Karpas-422 (cell line): ENCODE measurements around the gene STRIP2. TPM values are rescaled to one million over a fixed set of nuclear protein-coding genes. Genes with fewer than 3 reads are reported as not detected.
"Not testable (repeated sequence)": the region's sequence is repeated elsewhere in the genome, so short reads cannot be mapped to it uniquely, and the experiment has no call there.

ENCODE experiments used
- DNase-seq: peaks from one replicate; pipeline ENCODE4 v3.0.0-alpha.2; 2015
- H2AFZ ChIP-seq: fragments of 200-600 bp; sonication (generic); 2 replicates; pipeline ENCODE4 v1.6.1; 2014; ENCODE audit warnings: antibody characterized with exemption, low read length, mixed read lengths
- H3K27ac ChIP-seq: fragments of 200-600 bp; sonication (generic); 2 replicates; pipeline ENCODE4 v1.5.1; 2014; ENCODE audit warnings: mild to moderate bottlenecking, low read length, moderate library complexity
- H3K27me3 ChIP-seq: fragments of 200-600 bp; sonication (generic); 2 replicates; pipeline ENCODE4 v1.6.1; 2014; ENCODE audit warnings: low read length, mixed read lengths
- H3K36me3 ChIP-seq: fragments of 200-600 bp; sonication (generic); 2 replicates; pipeline ENCODE4 v1.6.1; 2014; ENCODE audit warnings: low read length, mixed read lengths; ENCODE audit not compliant: insufficient read depth
- H3K4me1 ChIP-seq: fragments of 200-600 bp; sonication (generic); 2 replicates; pipeline ENCODE4 v1.6.1; 2014; ENCODE audit warnings: mild to moderate bottlenecking, low read length, mixed read lengths
- H3K4me2 ChIP-seq: fragments of 200-600 bp; sonication (generic); 2 replicates; pipeline ENCODE4 v1.6.1; 2014; ENCODE audit warnings: low read length, low read depth, mild to moderate bottlenecking; ENCODE audit not compliant: poor library complexity, severe bottlenecking
- H3K4me3 ChIP-seq: fragments of 200-600 bp; sonication (generic); 2 replicates; pipeline ENCODE4 v1.5.1; 2014; ENCODE audit warnings: mild to moderate bottlenecking, antibody characterized with exemption, low read length, mixed read lengths
- H3K79me2 ChIP-seq: fragments of 200-600 bp; sonication (generic); 2 replicates; pipeline ENCODE4 v1.6.1; 2014; ENCODE audit warnings: mild to moderate bottlenecking, low read length, mixed read lengths
- H3K9ac ChIP-seq: fragments of 200-600 bp; sonication (generic); 2 replicates; pipeline ENCODE4 v1.6.0; 2014; ENCODE audit warnings: low read length
- H3K9me2 ChIP-seq: fragments of 200-600 bp; sonication (generic), shearing (Covaris generic); replicated peaks from 2 replicates; pipeline ENCODE4 v1.6.0; 2014; ENCODE audit warnings: mild to moderate bottlenecking, low read length, moderate library complexity; ENCODE audit not compliant: insufficient read depth
- H3K9me3 ChIP-seq: fragments of 300-700, 200-600 bp; sonication (generic); 2 replicates; pipeline ENCODE4 v1.6.1; 2014; ENCODE audit warnings: low read length, mixed read lengths
- H4K20me1 ChIP-seq: fragments of 200-600 bp; sonication (generic); 2 replicates; pipeline ENCODE4 v1.6.1; 2014; ENCODE audit warnings: mild to moderate bottlenecking, antibody characterized with exemption, low read length, low read depth; ENCODE audit not compliant: insufficient read depth
- total RNA-seq: library from RNA; depleted of rRNA; stranded (reverse); fragments of >200 nt; shearing (Covaris generic); gene quantifications from 2 replicates; pipeline ENCODE4 v1.2.3, GENCODE V29; 2014; ENCODE audit warnings: low replicate concordance

Gene STRIP2
- total RNA-seq, 1 experiment from 2014 or later: 0.15 TPM

- Histone ChIP-seq H2AFZ (no peak overlapping the region), H3K4me3 (no peak overlapping the region), H3K27me3 (no peaks in the 10 kb centered on the region), H3K4me2 (no peak overlapping the region), H3K9me3 (no peaks in the 10 kb centered on the region), H4K20me1 (no peaks in the 10 kb centered on the region), H3K9ac (no peak overlapping the region), H3K79me2 (no peaks in the 10 kb centered on the region), H3K27ac (no peak overlapping the region), H3K36me3 (no peaks in the 10 kb centered on the region), H3K4me1 (no peaks in the 10 kb centered on the region), H3K9me2 (no peaks in the 10 kb centered on the region)
- DNase-seq: no peak
Measured at GRCh38 chr7:129405527-129405926, 28.7 kb upstream of the STRIP2 start.

GRCh38 chr7:129410238-129410637, 24.0 kb upstream of the STRIP2 start:
- not testable (repeated sequence) for H3K27ac ChIP-seq

GRCh38 chr7:129412501-129412900, 21.7 kb upstream of the STRIP2 start:
- no peak overlapping the region for H3K27ac ChIP-seq

More at GRCh38 chr7:129410238-129410637, 24.0 kb upstream of the STRIP2 start:
- not testable (repeated sequence) for H3K9ac ChIP-seq, H3K36me3 ChIP-seq, H3K27me3 ChIP-seq, H3K4me2 ChIP-seq, H3K4me1 ChIP-seq, H3K4me3 ChIP-seq, DNase-seq, H2AFZ ChIP-seq, H4K20me1 ChIP-seq, H3K9me2 ChIP-seq, H3K9me3 ChIP-seq, H3K79me2 ChIP-seq

GRCh38 chr7:129417073-129417472, 17.2 kb upstream of the STRIP2 start:
- DNase-seq: no peak
- Histone ChIP-seq H3K27ac (no peak overlapping the region), H3K9me3 (no peaks in the 10 kb centered on the region), H4K20me1 (no peaks in the 10 kb centered on the region), H3K4me1 (no peaks in the 10 kb centered on the region), H3K36me3 (no peaks in the 10 kb centered on the region), H3K9me2 (no peaks in the 10 kb centered on the region), H3K4me2 (no peak overlapping the region), H3K4me3 (no peak overlapping the region), H3K9ac (no peak overlapping the region), H2AFZ (no peak overlapping the region), H3K27me3 (no peaks in the 10 kb centered on the region), H3K79me2 (no peaks in the 10 kb centered on the region)

More at GRCh38 chr7:129412501-129412900, 21.7 kb upstream of the STRIP2 start:
- Histone ChIP-seq H3K9me3 (no peaks in the 10 kb centered on the region), H3K27me3 (no peaks in the 10 kb centered on the region), H3K4me2 (no peak overlapping the region), H2AFZ (no peak overlapping the region), H3K4me3 (no peak overlapping the region), H3K36me3 (no peaks in the 10 kb centered on the region), H3K9me2 (no peaks in the 10 kb centered on the region), H3K9ac (no peak overlapping the region), H4K20me1 (no peaks in the 10 kb centered on the region), H3K79me2 (no peaks in the 10 kb centered on the region), H3K4me1 (no peaks in the 10 kb centered on the region)
- DNase-seq: no peak

- Histone ChIP-seq H3K4me3 (no peak overlapping the region), H2AFZ (no peak overlapping the region), H3K9me2 (no peaks in the 10 kb centered on the region), H3K9me3 (no peaks in the 10 kb centered on the region), H3K4me1 (no peaks in the 10 kb centered on the region), H3K27ac (no peak overlapping the region), H3K9ac (no peak overlapping the region), H3K4me2 (no peak overlapping the region), H3K79me2 (no peaks in the 10 kb centered on the region), H3K27me3 (no peaks in the 10 kb centered on the region), H3K36me3 (no peaks in the 10 kb centered on the region), H4K20me1 (no peaks in the 10 kb centered on the region)
- DNase-seq: no peak
Measured at GRCh38 chr7:129421717-129422250, 12.4 kb upstream of the STRIP2 start.

GRCh38 chr7:129422727-129423126, 11.5 kb upstream of the STRIP2 start:
- H3K9ac ChIP-seq: no peak overlapping the region

GRCh38 chr7:129423700-129424410, 10.4 kb upstream of the STRIP2 start:
- no peak overlapping the region for H3K27ac ChIP-seq

More at GRCh38 chr7:129422727-129423126, 11.5 kb upstream of the STRIP2 start:
- Histone ChIP-seq H2AFZ (no peak overlapping the region), H3K9me2 (no peaks in the 10 kb centered on the region), H3K9me3 (no peaks in the 10 kb centered on the region), H3K27ac (no peak overlapping the region), H3K4me3 (no peak overlapping the region), H3K4me1 (no peaks in the 10 kb centered on the region), H3K36me3 (no peaks in the 10 kb centered on the region), H3K4me2 (no peak overlapping the region), H3K79me2 (no peaks in the 10 kb centered on the region), H4K20me1 (no peaks in the 10 kb centered on the region), H3K27me3 (no peaks in the 10 kb centered on the region)
- DNase-seq: no peak

GRCh38 chr7:129426482-129426881, 7.8 kb upstream of the STRIP2 start:
- no peak for DNase-seq
- no peak overlapping the region for H3K9ac ChIP-seq

More at GRCh38 chr7:129423700-129424410, 10.4 kb upstream of the STRIP2 start:
- Histone ChIP-seq H4K20me1 (no peaks in the 10 kb centered on the region), H3K36me3 (no peaks in the 10 kb centered on the region), H3K9me3 (no peaks in the 10 kb centered on the region), H3K9me2 (no peaks in the 10 kb centered on the region), H3K9ac (no peak overlapping the region), H3K79me2 (no peaks in the 10 kb centered on the region), H3K4me1 (no peaks in the 10 kb centered on the region), H3K4me2 (no peak overlapping the region), H3K27me3 (no peaks in the 10 kb centered on the region), H2AFZ (no peak overlapping the region), H3K4me3 (no peak overlapping the region)
- no peak for DNase-seq

More at GRCh38 chr7:129426482-129426881, 7.8 kb upstream of the STRIP2 start:
- Histone ChIP-seq H4K20me1 (no peaks in the 10 kb centered on the region), H3K36me3 (no peaks in the 10 kb centered on the region), H2AFZ (no peak overlapping the region), H3K27ac (no peak overlapping the region), H3K9me3 (no peaks in the 10 kb centered on the region), H3K4me3 (no peak overlapping the region), H3K9me2 (no peaks in the 10 kb centered on the region), H3K4me2 (no peak overlapping the region), H3K4me1 (no peaks in the 10 kb centered on the region), H3K79me2 (no peaks in the 10 kb centered on the region), H3K27me3 (no peaks in the 10 kb centered on the region)
